Superior temporal gyrus (tissue), 1 donor: Measurements from ENCODE around the gene GDPD5.

ENCODE experiments used
- DNase-seq: peaks from one replicate; pipeline ENCODE4 v3.0.0-alpha.2; 2016; ENCODE audit errors: extremely low spot score

The GDPD5 gene

DNA sequence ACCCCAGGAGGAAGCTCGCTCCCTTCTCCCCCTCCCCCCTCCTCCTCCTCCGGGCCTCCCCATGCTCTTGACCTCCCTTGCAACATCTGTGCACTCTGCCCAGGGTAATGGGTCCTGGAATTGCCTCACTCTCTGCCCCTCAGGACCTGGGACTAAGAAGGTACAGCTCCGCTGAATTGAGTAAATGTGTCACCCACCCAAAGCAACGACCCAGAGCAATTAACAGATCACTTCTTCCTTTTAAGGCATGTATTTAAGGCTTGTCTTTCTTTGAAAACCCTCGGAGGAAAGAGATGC is 15.1 kb downstream of the GDPD5 start:
- no peak for DNase-seq

DNA sequence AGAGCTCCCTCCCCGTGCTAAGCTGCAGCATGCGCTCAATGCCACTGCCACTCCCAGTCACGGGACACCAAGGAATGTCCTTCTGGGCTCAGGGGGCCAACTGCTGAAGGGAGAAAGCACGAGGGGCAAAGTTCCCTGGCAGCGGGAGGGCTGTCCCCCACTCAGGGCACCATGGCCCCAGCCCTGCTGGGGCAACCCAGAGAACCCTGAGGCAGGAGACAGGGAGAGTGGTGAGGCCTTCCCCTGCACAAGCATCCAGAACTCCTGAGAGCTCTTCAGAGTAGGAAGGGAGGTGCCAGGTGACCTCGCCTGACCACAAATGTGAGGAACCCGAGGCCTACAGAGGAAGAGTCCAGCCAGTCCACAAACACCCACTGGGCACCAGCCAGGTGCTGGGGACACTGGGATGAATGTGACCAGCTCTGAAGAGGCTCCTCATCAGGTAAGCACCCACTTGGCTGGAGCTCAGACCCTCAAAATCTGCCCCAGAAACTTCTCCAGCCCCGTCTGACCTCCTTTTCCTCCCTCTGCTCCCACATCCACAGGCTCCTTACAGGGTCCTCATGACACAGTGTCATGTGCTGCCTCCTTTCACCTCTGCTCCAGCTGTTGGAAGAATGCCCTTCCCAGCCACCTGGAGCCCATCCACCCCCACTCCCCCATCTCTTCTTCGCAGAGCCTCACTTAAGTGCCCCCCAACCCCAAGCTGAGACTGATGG is 15.6 kb downstream of the GDPD5 start:
- DNase-seq = no peak

DNA sequence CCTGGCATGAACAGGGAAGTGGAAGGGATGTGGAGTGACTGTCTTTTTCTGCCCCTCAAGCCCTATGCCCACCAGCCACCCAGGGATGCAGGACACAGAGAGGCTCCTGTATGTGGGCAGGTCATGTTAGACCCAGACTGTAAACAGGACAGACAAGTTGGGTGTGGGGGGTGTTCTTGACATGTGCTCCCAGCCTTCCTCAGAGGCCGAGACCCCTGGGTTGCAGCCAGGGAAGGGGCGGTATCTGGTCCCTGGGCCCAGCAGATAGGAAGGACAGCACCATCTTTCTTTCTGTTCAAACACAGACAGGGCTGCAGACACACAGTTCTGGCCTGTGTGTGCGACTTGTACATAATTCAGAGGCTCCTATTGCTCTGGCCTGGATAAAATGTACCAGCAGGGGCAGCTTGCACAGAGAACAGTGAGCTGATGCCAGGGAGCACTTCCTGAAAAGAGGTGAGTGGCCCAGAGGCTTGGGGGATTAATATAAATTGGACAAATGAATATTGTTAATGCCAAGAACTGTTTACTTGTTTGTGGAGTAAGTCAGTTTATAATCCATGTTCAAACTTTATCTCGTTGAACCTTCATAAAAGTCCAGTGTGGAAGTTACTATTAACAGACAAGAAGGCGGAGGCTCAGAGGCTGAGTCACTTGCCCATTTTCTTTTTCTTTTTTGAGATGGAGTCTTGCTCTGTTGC is 16.6 kb downstream of the GDPD5 start:
- no peak for DNase-seq

DNA sequence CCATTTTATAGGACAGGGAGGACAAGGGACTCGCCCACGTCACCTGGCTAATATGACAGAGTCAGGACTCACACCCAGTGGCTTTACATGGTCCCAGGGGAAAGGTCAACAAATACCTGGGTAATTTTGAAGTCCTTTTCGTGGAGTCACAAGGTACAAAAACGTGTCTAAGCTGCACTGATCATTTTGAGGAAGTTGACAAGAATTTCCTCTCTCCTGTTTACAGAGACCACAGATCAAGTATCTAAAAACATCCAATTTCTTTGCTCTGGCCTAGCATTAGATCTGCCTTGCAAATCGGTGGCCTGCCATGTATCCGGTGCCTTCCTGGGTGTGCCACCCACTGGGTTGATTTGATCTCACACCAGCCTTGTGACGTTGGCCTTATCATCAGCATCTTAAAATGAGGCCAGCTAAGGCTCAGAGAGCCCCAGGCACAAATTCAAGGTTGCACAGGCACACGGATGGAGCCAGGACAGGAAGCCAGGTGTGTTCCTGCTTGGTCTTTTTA is 17.6 kb downstream of the GDPD5 start:
- DNase-seq = no peak

DNA sequence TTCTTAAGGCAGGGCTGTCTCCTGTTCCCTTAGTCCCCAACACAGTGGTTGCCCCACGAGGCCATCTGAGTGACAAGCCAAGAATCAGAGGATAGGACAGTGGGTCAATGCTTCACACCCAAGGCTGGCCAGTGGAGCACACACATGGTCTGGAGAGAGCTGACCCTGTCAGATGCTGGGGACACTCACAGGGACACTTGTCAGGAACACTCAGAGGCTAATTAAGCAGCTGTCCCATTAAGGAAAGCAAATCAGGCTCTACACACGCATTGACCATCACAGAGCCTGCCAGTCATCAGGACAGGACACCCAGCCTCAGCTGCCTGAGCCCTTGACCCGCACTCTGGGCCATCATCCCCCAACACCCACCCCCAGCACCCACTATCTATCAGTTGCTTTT is 18.2 kb downstream of the GDPD5 start:
- no peak for DNase-seq

DNA sequence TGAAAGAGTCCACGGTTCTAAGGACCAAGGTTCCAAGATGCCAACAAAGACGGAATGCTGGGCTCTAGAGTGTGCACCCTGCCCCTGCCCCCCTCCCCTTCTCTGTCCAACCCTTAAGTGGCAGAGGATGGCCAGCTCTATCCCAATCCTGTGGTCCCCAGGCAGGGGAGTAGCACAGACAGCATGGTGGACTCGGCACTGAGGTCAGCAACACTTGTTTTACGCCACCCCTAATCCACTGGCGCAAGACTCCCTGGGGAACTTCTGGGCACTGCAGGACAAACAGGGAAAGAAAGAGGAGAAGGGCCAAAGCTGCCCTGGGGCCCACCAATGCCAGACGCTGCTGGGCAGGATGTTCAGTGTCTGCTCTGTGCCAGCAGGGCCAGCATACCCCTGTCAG is 18.9 kb downstream of the GDPD5 start:
- no peak for DNase-seq

DNA sequence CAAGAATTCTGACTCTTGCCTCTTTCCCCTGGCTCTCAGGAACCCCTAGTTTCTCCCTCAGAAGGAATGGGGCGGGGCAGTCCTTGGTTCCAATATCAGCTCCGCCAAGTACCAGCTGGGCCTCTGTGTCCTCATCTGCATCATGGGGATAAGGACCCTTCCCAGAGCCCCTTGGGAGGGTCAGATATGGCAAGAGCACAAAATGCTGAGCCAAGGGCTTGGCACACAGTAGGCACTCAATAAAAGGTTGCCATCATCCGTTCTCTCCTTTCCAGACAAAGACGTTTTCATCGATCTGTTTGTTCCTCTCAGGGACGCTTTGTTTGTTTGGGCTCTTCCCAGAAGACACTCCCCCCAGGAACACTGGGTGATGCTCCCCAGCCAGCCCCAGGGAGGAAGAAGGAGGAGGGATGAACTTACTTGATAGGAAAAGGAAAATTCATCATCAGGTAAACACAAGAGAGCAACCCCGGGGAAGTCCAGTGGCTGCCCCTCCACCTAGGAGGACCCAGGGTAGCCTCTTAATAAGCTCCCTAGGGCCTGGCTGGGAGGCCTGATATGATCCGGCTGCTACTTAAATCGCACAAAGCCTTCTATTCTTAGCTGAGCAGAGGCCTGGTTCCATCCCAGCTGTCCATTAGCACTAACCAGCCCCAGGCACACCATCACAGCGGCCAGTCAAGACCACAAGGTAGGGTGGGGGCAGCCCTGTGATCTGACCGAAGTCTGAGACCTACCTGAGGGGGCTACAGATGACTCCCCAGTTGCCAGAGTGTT is 19.6 kb downstream of the GDPD5 start:
- DNase-seq = no peak

DNA sequence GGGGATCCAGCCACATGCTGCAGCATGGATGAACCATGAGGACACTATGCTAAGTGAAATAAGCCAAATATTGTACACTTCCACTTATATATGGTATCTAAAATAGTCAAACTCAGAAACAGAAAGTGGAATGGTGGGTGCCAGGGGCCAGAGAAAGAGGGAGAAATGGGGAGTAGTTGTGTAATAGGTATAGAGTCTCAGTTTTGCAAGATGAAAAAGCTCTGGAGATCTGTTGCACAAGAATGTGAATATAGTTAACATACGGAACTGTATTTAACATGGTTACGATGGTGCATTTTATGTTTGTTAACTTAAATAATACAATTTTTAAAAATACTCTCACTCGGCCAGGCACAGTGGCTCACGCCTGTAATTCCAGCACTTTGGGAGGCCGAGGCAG is 21.2 kb downstream of the GDPD5 start:
- DNase-seq = no peak

DNA sequence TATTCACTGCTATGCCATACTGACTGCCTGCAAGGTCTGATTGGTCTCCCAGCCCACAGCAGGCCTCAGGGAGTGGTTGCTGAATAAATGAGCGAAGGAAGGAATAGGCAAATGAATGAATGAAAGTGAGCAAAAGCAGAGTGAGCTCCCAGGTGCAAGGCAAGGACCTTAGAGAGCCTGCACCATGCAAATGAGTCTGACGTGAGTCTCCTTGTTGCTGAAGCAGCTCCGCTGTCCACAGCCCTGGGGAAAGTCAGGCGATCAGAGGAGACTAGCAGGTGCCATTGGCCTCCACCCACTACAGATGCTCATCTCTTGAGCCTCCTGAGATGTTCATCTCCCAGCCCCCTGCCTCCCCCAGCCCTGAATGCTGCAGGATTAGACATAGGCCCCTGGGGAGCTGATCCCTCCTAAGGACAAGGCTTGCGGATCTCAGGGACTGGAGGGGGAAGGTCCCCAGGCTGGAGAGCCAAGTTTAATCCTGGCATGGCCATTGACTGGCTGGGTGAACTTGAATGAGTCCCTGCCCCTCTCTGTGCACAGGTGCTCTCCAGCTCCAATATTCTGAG is 22.1 kb downstream of the GDPD5 start:
- no peak for DNase-seq

DNA sequence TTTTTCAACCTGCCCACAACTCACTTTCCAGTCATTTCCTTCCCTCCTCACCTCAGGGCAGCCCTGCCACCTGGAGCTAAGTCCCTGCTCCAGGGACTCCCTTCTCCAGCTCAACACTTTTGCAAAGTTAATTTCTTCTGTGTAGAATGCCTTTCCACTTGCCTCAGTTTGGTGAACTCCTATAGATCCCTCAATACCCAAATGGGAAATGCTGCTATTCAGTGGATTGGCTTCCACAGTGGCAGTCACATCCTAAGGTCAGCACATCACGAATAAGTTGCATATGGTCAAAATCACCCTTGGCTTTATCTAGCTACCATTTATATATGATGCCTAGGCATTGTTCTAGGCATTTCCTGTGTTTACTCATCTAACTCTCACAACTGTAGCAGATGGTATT is 23.6 kb downstream of the GDPD5 start:
- no peak for DNase-seq

DNA sequence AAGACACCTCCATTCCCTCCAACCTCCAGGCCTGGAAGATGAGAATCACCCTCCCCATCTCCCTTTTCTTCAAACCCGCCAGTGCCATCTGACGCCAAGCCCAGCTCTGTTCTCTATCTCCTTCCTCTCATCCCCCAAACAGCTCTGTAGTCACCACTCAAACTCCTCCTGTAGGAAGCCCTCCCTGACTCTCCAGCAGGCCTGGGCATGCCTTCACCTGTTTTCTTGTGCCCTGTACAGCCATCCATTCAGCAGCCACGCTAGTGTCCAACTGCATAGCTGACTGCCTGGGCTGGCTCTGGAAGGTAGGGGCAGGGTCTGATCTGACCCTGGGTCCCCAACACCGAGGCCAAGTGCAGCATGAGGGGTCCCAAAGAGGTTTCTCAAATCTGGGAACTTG is 25.0 kb downstream of the GDPD5 start:
- no peak for DNase-seq

DNA sequence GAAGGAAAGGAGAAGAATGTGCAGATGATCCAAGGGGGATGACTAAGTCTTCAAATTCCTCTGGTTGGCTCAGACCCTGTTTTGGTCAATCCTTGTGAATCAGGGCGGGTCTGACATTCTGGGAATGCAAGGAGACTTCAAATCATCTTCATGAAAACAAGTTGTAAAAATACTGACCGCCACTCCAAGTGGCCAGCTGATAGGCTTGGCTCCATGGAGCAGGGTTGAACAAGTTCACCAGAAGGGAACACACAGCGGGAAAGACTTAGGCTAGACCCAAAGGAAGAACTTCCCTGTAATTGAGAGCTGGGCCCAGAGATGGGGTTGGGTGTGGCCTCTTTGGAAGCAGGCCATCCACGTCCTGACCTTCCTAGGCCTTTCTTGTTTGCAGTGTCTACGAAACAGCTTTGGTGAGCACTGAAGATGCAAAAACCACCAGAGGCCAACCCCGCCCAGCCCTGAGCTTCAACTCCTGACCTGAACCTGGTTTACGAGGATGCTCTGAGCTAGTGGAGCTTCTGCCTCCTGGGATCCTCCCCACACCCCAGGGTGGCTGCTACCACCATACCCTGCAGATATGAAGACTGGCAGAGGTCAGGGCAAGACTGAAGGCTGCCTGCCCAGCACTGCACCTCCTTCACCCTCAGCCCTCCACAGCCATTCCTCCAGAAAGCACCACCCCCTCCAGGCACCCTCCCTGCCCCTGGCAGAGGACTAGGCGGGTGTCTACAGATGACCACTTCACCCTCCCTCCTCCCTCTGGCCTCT is 26.1 kb downstream of the GDPD5 start:
- DNase-seq = no peak

DNA sequence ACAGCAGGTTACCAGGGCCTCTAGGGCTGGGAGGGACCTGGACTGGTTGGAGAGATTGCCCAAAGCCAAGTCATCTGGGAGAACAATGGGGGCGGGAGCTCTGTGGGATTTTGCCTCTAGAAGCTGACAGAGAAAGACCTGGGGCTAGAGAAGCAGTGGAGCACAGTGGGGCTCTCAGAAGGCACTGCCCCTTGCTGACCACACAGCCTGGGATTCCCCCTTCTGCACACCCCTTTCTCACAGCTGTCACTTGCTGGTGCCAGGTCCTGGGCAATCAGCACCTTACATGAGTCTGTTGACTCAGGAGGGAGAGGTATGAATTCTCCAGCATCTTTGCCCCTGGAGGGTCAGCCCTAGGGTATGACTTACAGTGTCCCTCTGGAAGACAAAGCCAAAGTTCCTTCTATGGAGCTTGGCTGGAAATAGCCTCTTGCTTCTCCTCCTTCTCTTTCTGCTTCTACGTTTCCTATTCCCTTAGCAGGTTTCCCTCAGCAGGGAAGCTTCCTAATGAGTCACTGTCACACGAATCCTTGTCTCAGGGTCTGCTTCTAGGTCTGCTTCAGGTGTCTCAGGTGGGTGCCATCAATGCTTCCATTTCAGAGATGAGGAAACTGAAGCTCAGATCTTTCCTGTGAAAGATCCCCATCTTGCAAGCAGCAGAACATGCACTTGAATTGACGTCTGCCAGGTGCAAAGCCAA is 27.0 kb downstream of the GDPD5 start:
- DNase-seq = no peak

DNA sequence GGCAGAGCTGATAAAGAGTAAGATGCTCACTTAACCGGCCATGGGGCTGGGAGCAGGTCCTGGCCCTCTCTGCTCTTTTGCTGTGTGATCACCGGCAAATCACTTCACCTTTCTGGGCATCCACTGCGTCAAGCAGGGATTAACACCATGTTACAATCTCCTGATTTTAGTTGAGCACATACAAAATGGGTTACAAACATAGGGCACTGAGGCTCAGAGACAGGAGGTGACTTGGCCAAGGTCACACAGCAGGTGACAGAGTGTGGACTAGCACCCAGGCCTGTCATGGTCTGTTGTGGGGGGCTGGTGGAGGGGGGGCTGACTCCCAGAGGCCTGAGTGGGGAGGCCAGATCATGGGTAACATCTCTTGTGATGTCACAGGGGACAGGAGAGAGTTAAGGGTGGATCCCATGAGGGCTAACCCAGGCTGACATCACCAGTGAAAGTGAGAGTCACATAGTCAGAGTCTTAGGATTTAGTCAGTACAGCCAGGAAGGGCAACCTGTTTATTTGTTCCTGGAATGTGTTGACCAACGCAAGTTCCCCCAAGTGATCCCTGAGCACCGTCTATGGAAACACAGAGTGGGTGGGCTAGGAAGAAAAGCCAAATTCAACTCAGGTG is 27.8 kb downstream of the GDPD5 start:
- DNase-seq = no peak

DNA sequence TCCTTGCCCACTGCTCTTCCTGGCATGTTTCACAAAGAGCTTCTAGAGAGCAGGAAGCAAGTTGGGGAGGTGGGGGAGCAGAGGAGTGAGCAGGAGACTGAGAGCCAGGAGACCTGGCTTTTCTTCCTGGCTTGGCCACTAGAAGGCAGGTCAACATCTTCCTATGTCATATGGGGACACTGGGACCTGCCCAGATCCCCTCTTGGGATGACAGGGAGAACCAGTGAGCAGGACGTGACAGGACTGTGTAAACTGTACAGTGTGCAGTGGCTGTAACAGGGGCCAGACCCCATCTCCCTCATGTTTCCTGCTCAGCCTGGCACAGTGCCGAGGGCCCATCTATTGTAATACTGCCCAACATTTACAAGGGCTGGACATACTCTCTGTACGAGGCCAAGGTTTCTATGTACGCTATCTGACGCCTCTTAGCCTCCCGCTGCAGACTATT is 29.4 kb downstream of the GDPD5 start:
- DNase-seq = no peak

DNA sequence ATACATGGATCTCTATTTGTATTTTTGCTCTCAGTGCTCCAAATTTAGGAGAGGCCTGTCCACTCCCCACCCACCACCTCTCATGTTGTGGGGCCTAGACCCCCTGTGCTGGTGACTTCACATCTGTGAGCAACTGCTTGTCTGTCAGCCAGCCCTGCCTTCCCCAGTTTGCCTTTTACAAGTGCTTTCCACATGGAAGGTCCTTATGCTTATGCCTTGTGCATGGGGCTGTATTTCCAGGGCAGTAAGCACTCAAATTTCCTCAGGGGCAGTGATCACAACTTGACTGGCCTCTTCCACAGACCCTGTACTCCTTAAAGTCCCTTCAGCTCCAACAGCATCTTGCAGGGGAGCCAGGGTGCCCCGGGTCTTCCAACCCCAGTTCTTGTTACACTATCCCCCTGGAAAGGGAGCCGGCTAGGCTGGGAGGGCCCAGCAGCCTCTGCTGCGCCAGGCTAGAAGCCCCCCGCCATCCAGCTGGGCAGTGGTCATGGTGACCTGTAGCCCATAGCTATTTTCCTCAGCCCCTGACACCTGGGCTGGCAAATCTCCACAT is 29.9 kb downstream of the GDPD5 start:
- no peak for DNase-seq

DNA sequence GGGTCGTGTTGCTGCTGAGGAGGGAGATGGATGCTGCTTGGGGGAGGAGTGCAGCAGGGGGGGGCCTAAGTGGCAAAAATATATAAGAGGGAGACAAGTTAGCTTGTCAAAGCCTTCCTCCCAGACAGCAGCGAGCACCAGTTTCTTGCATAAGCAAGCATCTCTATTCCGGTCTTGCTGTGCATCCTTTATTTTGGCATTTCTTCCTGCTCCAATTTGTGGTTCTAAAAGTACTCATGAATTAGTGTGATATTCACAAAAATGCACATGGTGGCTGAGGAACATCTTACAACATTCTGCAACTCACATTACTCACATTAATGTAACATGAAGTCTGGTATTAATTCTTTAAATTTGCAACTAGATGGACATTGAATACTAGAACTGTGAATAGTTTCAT is 32.1 kb downstream of the GDPD5 start:
- no peak for DNase-seq

DNA sequence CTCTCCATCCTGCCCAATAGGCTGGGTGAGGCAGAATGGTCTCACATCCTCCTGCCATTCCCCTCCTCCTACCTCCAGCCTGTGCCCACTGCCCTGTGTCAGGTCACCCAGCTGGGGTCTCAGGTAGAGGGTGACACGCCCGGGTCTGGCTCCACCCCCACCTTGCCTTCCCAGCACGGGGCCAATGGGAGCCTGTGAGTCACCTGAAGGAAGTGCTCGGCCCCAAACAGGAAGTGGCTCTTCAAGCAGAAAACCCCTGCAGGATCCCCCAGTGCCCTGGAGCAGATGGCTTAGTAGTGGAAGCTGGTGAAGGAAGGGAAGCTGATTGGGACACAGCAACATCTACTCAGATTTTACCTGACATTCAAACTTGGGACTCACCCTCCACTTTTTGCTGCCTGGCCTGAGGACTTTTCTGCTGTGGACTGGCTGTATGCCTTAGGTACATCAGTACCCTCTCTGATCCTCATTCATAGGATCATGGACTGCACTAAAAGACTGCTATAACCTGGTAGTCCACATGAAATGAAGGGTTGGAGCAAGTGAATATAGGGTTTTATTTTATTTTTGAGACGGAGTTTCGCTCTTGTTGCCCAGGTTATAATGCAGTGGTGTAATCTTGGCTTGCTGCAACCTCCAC is 33.4 kb downstream of the GDPD5 start:
- DNase-seq = no peak

DNA sequence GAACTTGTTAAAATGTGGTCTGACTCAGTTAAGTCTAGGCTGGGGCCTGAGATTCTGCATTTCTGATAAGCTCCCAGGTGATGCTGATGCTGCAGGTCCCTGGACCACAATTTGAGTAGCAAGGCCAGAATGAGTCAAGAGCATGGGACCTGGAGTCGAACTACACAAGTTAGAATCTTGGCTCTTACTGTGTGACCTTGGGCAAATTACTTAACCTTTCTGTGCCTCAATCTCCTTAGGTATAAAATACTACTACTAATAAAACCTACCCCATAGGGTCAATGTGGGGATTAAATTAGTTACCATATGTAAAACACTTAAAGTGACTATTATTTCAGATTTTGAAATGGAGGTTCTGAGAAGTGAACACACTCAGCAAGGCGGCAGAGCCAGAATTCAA is 34.3 kb downstream of the GDPD5 start:
- DNase-seq = no peak
